ENCODE results near the gene TMEM222. TPM values are rescaled to one million over a fixed set of nuclear protein-coding genes. Genes with fewer than 3 reads are reported as not detected.

TMEM222 gene
- total RNA-seq, 2 donors from 2014 or later: 29.2 to 30.2 TPM

- peak; percentile 9 for ATAC-seq
- no peak for DNase-seq
- intact Hi-C loops (cut with DNase I, micrococcal nuclease): no loop called here
These were observed 29.7 kb downstream of the TMEM222 start for GRCh38 chr1:27351541-27352107.

- intact Hi-C loops (cut with DNase I, micrococcal nuclease): no loop called here
- ATAC-seq: no peak
- no peak for DNase-seq
These were observed 31.2 kb downstream of the TMEM222 start for GRCh38 chr1:27353166-27353565.

GRCh38 chr1:27353629-27354028 lies 31.7 kb downstream of the TMEM222 start:
- intact Hi-C loops (cut with DNase I, micrococcal nuclease): no loop called here
- no peak for ATAC-seq
- DNase-seq: no peak

- ATAC-seq (no peak), DNase-seq (no peak)
- intact Hi-C loops (cut with DNase I, micrococcal nuclease): no loop called here
These were observed 33.7 kb downstream of the TMEM222 start for GRCh38 chr1:27355683-27356082.

GRCh38 chr1:27356277-27356618 lies 34.3 kb downstream of the TMEM222 start:
- DNase-seq (no peak), ATAC-seq (no peak)
- intact Hi-C loops (cut with DNase I, micrococcal nuclease): no loop called here

- peak; percentile 90 for ATAC-seq
- peak; percentile 89 to 91 for DNase-seq
These were observed 34.8 kb downstream of the TMEM222 start for GRCh38 chr1:27356619-27357280.

GRCh38 chr1:27357281-27358037 lies 35.5 kb downstream of the TMEM222 start:
- peak; percentile 77 for ATAC-seq
- intact Hi-C loops (cut with DNase I, micrococcal nuclease): no loop called here
- DNase-seq: peak; percentile 68 to 80

More at GRCh38 chr1:27356619-27357280, 34.8 kb downstream of the TMEM222 start:
- intact Hi-C loops (cut with DNase I, micrococcal nuclease): no loop called here

GRCh38 chr1:27358038-27358927 lies 36.3 kb downstream of the TMEM222 start:
- no peak for ATAC-seq
- no peak for DNase-seq
- intact Hi-C loops (cut with DNase I, micrococcal nuclease): no loop called here

GRCh38 chr1:27358928-27359313 lies 37.0 kb downstream of the TMEM222 start:
- DNase-seq (no peak), ATAC-seq (no peak)
- intact Hi-C loops (cut with DNase I, micrococcal nuclease): no loop called here

- intact Hi-C loops (cut with DNase I, micrococcal nuclease): no loop called here
- ATAC-seq (no peak), DNase-seq (no peak)
These were observed 37.8 kb downstream of the TMEM222 start for GRCh38 chr1:27359822-27360158.

GRCh38 chr1:27360159-27361043 lies 38.4 kb downstream of the TMEM222 start:
- DNase-seq (peak in 1 of 2 donors; percentile 70), ATAC-seq (no peak)
- intact Hi-C loops (cut with DNase I, micrococcal nuclease): no loop called here

GRCh38 chr1:27361044-27361402 lies 39.1 kb downstream of the TMEM222 start:
- no peak for DNase-seq
- no peak for ATAC-seq
- intact Hi-C loops (cut with DNase I, micrococcal nuclease): no loop called here

- ATAC-seq (no peak), DNase-seq (no peak)
- intact Hi-C loops (cut with DNase I, micrococcal nuclease): no loop called here
These were observed 39.6 kb downstream of the TMEM222 start for GRCh38 chr1:27361553-27361952.

GRCh38 chr1:27363766-27364695 lies 42.1 kb downstream of the TMEM222 start:
- no peak for ATAC-seq
- no peak for DNase-seq
- intact Hi-C loops (cut with DNase I, micrococcal nuclease): no loop called here

- DNase-seq: no peak
- ATAC-seq: no peak
- intact Hi-C loops (cut with DNase I, micrococcal nuclease): no loop called here
These were observed 42.9 kb downstream of the TMEM222 start for GRCh38 chr1:27364696-27365371.

GRCh38 chr1:27365372-27366112 lies 43.6 kb downstream of the TMEM222 start:
- DNase-seq: peak; percentile 92
- intact Hi-C loops (cut with DNase I, micrococcal nuclease): no loop called here
- peak; percentile 76 for ATAC-seq

- DNase-seq: peak; percentile 84 to 89
- peak; percentile 51 for ATAC-seq
- intact Hi-C loops (cut with DNase I, micrococcal nuclease): no loop called here
These were observed 44.1 kb downstream of the TMEM222 start for GRCh38 chr1:27366113-27366410.
